GM21515 (cell line): ENCODE data around the gene HSPA12B.

Experiments
- ATAC-seq: cut with Tn5 transposase; IDR thresholded peaks from one replicate; pipeline ENCODE4 v1.9.1; 2021; ENCODE audit not compliant: unreplicated experiment

The HSPA12B gene

DNA sequence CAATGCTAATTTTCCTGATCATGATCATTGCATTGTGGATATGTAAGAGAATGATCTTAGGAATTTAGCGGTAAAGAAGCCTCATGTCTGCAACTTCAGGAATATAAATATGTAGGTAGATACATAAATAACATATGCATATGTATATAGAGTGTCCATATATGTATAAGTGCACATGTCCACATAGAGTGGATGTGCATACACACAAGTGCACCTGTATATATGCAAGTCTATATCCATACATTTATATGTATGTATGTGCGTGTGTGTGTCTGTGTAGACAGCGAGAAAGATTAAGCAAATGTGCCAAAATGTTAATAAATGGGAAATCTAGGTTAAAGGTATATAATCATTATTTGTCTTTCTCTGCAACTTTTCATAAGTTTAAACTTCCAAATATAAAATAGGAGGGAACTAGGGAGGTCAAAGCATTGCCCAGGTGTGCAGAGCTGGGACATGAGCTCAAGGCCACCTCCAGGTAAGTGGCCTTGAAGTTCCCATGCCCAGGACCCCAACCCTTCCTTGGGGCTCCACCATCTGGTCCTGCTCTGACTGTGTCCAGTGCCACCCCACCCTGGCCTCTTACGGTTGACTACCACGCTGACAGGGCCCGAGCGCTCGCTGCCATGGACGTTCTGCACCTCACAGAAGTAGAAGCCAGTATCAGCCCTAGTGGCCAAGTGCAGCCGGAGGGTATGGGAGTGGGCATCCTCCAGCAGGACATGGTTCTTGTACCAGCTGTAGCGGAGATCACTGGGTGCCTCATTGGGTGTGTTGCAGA, 29.7 kb upstream of the HSPA12B start:
- no peak for ATAC-seq

DNA sequence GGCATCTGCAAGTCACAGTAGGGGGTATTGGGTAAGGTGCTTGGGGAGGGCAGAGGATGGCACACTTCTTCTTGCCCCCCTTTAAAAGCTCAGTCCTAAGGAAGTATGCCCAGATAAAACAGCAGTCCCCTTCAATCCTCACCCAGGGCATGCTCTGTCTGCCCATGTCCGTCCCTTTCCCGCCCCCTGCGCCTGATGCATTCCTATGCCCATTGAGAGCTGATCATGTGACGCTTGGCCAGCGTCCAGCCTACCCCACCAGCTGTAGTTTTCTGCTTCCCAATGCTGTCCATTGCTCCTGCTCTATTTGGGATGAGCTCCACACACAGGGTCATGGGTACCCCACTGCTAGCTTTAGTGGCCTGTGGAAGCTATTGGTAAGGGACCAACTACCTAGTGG, 28.4 kb upstream of the HSPA12B start:
- no peak for ATAC-seq

DNA sequence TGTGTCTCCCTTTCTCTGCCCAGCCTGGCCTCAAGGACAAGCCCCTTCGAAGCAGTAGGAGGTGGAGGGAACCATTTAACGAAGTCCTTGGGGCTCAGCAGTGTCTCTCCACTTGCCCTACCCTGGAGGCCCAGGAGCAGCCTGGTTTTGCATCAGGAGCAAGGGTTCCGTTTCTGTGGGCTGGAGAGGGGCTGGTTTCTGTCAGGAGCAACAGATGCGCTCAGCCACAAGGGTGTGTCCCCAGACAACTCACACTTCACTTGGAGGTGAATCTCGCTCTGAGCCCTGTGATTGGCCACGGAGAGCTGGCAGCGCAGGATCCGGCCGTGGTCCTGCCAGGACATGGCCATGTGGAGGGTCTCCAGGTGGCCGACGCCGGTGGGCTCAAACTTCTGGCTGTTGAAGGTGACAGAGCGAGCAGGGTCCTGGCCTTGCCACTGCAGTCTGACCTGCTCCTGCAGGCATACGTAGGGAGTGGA, 27.0 kb upstream of the HSPA12B start:
- ATAC-seq: no peak

DNA sequence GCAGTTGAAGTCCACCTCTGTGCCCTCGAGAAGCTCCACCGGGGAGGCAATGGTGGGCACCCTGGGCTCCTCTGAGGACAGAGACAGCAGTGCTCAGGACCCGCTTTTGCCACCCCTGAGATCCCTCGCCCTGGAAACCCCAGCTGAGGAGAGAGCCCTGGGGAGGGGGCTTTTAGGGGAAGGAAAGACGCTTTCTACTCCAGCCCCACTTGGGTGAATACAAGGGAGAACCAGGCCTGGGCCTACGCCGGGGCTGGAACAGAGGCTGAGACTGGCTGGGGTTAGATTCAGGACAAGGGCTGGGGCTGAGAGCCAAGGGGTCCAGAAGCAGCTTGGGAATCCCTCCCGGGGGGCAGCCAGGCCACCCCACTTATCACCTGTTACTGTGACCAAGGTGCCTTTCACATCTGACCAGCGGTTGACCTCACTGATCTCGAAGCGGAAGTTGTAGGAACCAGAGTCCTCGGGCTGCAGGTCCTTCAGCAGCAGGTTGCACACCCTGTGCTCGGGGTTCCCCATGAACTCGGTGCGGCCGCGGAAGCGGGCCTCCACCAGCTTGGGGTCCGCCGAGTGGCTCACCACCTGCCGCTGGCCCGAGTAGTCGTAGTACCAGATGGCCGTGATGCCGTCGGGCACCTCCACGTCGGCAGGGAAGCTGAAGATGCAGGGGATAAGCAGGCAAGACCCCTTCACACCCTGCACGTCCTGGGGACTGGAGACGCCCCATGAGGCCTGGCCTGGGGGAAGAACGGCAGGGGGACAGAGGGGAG, 26.3 kb upstream of the HSPA12B start:
- ATAC-seq: no peak

DNA sequence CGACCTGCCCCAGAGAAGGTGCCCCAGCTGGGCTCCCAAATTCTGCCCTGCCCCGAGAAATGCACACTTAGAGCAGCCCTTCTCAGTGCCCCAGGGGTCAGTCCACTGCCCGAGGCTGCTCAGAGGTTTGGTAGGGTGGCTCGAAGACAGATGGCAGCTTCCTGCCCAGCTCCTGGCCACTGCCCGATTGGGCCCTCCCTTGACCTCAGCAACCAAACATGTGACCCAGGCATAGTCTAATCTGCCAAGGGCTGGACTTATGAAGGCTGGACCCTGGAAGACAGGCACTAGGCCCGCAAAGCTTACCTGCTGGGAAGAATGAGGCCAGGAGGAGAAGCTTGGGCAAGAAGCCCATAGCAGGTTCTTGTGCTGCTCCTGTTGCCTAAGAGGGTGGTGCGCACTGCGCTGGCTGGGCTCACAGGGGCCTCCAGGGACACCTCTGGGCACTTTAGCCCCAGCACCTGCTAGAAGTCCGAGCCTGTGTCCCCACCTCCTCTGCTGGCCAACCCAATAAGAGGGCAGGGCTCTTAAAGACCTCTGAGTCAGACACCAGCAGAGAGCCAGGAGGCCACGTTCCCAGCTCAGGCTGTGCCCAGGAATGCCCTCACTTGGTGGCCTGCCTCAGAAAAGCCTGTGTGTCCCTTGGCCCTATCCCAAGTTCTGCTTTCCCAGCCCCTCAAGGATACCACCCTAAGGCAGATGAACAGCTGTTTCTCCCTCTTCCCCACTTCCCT, 25.5 kb upstream of the HSPA12B start:
- ATAC-seq: no peak

DNA sequence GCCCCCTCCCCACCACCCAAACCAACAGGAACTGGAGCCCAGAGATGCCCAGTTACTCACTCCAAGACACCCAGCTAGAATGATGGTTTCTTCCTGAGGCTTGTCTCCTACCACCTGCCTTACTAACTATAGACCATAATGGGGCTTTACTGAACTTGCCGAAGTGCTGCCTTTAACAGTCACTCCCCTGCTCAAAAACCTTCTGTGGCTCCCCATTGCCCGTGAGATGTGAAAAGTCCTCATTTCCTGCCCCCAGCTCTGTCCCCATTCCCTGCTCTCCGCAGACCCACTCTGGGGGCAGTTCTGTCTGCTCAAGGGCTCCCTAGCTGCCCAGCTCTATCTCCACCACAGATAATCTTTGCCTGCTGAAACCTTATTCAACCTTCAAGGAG, 25.0 kb upstream of the HSPA12B start:
- no peak for ATAC-seq

DNA sequence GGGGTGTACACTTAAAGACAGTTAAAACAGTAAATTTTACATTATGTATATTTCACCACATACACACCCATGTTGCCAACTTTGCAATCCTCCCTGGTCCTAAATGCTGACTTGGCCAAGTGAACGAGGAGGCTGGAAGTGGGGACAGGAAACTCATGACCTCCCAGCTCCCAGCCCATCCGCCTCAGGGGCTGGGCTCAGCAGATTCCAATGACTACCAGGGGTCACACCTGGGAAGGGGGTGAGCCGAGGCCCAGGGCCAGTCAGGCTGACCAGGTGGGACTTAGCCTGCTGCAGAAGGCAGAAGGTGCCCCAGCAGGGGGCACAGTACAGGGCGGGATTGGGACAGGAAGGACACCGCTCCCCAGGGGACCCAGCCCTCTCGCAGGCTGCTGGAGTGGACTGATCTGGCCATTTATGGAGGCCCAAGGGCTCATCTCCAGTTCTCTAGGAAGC, 22.4 kb upstream of the HSPA12B start:
- ATAC-seq: no peak

DNA sequence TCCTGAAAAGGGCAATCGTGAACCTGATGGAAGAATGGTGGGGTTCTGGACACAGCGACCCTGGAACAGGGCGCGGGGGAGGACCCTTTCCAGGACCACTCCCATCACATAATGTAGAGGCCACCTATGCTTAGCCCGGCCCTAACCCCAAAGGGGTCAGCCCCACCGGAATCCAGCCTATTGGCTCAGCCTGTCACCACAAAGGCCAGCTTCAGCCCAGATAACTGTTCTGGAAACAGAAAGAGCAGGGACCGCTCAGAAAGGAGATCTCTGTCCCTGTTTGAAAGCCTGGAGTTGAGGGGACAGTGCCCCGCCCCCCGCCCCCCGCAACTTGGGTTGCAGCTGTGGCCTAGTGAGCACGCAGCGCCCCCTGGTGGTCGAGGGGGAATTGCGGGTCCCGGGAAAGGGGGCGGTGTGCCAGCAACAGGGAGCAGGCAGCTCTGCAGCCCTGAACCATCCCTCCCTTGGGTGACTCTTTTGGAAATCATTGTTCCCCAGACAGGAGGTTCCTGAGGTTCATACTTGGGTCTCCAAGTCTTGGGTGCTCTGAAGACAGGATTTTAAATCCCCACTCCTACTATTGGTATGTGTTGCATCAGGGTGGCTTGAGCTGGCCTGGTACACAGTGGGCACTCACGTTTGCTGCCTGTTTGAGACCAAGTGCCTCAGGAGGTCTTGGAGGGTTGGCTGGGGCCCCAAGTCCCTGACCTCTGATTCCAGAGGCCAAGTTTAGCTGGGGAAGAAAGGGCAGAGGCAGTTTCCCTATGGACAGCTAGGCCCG, 21.6 kb upstream of the HSPA12B start:
- no peak for ATAC-seq

DNA sequence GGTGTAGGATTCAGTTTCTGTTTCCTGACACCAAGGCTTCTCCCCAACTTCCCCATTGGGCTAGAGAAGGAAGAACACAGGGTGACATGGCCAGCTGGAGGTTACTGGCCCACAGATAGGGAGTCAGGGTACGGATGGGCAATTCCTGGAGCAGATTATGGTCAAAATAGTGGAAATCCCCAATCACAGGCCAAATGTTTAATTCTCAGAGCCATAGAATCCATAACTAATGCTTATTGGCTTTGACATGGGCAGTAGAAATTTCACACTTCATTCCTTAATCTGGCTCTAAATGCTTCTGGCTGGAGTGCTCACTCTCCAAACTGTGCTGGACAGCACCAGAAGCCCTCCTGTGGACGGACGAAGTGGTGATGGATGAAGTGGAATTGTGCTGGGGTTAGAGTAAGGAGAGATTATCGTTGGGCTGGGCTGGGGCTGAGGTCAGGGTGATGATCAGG, 21.0 kb upstream of the HSPA12B start:
- ATAC-seq: no peak

DNA sequence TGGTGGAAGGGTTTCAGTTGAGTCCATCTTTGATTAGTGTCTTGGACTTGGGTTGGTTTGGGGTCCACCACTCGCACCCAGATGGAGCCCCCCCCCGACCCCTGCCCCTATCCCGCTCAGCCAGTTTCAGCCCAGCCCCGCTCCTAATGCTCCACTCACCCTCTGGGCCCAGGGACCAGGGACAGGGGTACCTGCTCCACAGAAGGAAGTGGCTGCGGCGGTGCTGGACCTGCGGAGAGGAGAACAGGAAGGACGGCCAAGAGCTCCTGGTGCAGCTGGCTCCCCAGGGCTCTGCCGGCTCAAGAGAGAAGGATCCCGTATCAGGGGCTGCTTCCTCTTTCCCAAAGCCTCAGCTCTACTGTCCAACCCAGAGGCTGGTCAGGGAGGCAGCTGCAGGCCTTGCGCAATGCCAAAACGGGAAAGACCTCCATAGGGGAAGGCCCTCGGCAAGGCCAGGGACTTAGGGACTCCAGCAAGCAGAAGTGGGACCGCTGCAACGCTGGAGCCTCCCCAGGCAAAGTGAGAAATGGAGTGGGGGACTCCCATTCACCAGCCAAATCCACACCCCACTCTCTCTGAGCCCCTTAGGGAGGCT, 20.1 kb upstream of the HSPA12B start, which contains the start of gene SIGLEC1:
Gene SIGLEC1 (minus strand): TSS at position 322 of the 595 bp plus-strand sequence. CDS start 5,472 bp downstream, outside the sequence.
- ATAC-seq: no peak

DNA sequence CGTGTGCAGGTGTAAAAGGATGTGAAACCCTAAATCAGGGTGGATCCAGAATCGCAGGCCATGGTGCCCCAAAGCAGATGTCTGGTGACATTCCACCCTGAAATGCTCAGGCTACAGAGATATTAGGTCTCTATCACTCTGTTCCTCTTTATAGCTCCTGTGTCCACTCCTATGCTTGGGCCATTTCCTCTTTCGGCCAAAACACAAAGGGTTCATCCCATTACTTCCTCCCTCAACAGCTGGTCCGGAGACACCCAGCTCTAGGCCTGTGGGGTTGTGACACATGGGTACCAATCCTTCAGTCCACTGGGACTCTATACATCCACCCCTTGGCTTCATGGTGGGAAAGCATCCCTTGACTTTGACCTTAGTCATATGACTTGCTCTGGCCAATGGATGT, 18.4 kb upstream of the HSPA12B start:
- no peak for ATAC-seq

DNA sequence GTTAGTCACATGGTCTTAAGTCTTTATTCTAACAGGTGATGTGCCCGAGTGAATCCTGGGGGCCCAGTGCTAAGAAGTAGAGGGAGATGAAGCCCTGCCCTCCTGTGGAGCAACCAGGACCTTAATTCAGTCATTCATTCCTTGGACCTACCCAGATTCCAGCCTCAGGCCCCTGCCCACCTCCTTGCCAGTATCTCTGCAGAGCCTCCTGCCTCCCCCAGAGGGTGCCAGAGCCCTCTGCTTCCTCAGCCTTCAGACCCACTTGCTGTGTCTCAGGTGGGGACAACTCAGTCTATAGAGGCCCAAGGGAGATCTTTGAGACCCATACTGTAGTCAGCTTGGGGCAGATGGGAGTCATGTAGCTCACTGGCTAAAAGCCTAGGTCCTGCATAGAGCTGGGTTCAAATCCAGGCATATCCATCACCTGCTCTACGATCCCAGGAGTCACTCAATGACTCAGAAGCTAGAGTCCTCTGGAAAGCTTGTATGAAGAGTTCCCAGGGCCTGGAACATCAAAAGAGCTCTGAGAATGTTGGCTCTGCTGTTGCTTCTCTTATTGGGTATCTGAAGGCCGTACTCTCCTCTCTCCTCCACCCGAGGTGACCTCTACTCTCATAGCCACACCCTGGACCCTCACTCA, 16.2 kb upstream of the HSPA12B start:
- no peak for ATAC-seq

DNA sequence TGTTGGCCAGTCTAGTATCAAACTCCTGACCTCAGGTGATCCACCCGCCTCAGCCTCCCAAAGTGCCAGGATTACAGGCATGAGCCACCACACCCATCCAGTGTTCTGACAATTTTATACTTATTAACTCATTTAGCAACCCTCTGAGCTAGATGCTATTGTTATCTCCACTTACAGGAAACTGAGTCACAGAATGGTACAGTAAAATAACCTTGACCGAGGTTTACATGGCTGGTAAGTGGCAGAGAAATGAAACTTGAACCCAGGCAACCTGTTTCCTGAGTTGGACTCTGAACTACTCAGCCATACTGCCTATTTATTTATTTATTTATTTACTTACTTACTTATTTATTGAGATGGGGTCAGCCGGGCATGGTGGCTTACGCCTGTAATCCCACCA, 13.4 kb upstream of the HSPA12B start:
- no peak for ATAC-seq

DNA sequence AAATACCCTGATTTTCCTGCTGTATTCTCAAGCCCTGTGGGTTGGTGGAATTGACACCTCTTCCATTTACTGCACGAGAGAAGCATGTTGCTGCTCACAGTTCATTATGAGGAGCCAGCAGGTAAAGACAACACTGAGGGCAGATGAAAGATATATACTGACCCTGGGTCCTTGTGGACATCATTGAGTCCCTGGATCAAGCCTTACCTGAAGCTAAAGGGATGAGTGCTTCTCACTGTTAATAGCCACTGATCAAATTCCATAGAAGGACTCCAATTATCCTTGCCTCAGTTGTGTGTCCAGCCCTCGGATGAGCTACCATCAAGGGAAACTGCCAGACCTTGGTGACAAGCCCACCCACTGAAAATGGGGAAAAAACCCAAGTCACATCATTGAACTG, 12.4 kb upstream of the HSPA12B start:
- no peak for ATAC-seq

DNA sequence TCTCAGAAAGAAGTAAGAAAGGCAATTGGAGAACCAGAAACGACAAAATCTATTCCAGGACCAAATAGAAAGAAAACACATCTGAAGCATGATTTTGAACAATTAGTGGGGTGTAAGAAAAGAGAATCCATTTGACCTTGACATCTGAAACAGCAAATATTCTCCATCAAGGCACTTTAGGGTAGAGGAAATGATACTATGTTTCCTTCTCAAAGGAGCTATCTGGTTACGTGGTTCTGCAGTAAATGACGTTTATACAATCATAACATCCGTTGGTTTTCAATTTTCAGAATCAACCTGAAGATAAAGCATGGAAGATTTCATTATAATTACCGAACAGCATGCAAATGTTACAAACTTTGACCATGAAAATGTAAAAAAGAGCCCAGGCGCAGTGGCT, 11.9 kb upstream of the HSPA12B start:
- no peak for ATAC-seq

DNA sequence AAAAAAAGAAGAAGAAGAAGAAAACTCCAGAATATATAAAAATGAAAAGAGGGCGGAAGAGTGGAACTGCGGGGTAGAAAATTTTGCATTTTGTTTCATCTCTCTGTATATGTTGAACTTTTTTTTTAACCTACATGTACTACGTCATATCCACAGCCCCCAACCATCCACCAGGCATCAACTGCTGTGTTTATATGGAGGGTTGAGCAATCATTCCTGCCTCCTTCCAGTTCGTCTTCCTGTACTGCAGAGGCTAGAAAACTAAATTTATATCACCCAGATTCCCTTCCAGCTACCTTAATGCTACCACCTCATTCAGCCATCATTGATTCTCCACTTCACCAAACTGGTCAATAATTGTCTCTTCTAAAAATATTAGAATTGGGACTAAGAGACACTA, 10.6 kb upstream of the HSPA12B start:
- no peak for ATAC-seq

DNA sequence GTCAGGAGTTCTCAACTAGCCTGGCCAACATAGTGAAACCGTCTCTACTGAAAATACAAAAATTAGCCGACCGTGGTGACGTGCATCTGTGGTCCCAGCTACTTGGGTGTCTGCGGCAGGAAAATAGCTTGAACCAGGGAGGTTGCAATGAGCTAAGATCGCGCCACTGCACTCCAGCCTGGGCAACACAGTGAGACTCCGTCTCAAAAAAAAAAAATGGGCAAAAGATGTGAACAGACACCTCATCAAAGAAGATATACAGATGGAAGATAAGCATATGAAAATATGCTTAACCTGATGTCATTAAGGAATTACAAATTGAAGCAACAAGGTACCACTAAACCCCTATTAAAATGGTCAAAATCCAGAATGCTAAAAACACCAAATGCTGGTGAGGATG, 9.2 kb upstream of the HSPA12B start:
- no peak for ATAC-seq

DNA sequence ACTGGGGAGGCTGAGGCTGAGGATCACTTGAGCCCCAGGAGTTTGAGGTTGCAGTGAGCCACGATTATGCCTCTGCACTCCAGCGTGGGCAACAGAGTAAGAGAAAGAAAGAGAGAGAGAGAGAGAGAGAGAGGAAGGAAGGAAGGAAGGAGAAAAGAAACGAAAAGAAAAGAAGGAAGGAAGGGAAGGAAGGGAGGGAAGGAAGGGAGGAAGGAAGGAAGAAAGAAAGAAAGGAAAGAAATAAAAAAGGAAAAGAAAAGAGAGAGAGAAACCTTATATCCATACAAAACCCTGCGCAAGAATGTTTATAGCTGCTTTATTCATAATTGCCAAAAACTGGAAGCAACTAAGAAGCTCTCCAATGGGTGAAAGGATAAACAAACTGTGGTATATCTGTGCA, 8.1 kb upstream of the HSPA12B start:
- ATAC-seq: no peak

DNA sequence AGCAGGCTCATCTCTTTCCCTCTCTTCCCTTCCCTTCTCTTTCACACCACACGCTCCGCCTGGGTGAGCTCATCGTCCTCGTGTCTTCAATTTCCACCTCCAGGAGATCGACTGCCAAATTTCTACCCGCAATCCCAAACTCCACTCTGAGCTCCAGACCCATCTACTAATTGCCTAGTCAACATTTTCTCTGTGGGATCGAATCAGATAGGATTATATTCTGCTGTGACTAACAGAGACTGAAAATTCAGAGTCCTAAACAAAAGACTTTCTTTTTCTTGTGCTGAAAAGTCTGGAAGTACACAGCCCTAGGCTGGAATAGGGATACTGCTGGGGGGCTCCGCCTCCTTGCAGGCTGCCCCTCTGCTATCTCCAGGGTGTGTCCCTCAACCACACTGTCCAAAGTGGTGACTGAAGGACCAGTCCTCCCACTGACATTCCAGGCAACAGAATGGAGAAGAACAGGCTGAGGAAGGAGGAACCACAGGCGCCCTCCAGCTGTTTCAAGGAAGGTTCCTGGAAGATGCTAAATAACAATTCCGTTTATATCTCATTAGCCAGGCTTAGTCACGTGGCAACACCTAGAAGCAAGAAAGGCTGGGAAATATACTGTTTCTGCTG, 5.0 kb upstream of the HSPA12B start:
- ATAC-seq: no peak
